CD4-positive, alpha-beta T cell treated with Interleukin-1 beta for 1 hour (primary cell): ENCODE measurements around the gene PREP.
"Not testable (repeated sequence)": the region's sequence is repeated elsewhere in the genome, so short reads cannot be mapped to it uniquely, and the experiment has no call there.

ENCODE experiments used
- DNase-seq, 2 donors: peaks; one replicate each; pipeline ENCODE4 v3.0.0-alpha.2; 2020 to 2022

The PREP gene

DNA sequence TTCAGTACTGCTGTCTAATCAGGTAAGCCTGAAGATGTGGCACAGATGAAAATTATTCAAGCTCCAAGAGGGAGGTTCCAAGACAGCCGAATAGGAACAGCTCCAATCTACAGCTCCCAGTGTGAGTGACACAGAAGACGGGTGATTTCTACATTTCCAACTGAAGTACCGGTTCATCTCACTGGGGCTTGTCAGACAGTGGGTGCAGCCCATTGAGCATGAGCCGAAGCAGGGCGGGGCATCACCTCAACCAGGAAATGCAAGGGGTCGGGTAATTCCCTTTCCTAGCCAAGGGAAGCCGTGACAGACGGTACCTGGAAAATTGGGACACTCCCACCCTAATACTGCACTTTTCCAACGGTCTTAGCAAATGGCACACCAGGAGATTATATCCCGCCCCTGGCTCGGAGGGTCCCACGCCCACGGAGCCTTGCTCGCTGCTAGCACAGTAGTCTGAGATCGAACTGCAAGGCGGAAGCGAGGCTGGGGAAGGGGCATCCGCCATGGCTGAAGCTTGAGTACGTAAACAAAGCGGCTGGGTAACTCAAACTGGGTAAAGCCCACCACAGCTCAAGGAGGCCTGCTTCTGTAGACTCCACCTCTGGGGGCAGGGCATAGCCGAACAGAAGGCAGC, 64.4 kb downstream of the PREP start:
- DNase-seq = not testable (repeated sequence)

DNA sequence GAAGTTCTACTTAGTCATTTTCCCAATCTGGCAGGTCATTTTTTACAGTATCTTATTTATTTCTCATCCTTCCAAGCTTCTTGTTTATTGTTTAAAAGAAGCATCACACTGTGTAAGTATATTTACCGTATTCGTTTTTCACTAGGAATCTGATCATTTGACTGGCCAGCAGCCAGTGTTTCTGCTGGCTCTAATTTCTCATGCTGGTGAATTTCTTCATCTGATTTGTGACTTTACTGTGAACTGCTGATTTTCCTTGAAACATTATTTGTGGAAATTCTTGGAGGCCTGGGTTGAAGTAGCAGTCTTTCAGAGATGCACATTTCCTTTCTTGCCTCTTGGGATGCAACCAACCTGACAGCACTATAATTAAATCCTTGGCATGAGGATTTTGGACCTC, 65.9 kb downstream of the PREP start:
- DNase-seq = no peak

DNA sequence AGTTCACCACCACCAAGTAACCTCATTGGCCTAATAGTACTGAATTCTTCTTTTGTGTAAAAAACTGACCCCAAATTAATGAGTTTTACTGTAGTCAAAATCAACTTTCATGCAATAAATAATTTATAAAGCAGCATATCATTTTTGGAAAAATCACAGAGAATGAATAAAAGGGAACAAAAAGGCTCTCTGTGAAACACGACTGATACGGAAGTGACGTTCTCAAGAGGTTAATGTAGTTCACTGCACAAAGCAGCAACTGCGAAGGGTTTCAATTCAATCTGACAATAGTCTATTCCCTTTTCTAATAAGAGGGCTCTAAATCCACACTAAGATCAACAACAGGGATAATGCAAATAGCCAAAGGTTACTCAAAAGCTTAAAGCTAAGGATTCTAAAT, 70.3 kb downstream of the PREP start:
- no peak for DNase-seq

DNA sequence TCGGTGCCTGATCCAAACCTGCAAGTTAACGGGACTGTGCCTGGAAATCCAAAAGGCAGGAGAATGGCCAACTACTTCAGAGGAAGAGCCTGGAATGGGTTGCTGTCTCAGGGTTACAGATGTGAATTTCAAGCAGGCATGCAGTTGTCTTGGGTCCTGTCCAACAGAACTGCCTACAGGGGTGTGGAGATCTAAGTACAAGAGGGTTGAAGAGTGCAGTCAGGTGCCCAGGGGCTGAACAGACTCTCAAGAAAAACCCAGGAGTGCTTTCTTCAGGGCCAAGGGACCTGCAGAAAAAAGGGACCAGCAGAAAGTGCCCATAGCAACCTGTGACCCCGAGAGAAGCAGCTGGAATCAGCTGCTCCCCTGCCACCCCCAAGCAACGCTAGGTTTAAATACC, 71.0 kb downstream of the PREP start:
- no peak for DNase-seq

DNA sequence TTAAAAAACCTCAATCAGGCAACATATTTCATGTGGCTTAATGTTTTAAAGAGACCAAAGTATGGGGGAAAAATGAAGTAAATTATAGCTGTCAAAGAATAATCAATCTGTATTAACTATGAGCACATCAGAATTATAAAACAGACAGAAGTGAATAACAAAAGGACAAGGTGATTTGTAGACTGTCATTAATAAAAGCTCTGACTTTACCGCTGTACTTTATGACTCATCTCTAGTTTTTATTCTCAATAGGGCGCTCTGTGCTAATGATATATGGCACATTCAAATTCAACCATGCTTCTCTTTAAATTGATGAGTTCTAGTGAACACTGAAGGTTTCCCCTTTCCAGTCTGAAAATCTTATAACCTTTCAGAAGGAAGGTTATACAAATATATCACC, 72.0 kb downstream of the PREP start:
- DNase-seq = no peak

DNA sequence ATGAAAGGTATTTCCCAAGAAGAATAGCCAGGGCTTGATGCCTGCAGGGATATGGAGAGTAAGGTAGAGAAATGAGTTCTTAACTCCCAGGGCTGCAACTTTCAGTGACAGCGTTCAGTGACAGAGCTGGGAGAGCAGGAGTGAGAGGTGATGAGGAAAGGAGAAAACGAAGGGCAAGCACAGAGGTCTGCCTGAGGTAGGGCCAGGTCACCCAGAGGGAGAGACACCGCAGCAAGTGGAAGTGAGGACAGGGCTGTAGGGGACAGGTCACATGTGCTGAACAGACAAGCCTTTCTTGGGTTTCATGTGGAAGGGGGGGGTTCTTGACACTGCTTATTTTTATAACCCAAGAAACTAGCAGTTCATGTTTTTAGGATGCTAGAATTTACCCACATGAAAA, 72.5 kb downstream of the PREP start:
- no peak for DNase-seq

DNA sequence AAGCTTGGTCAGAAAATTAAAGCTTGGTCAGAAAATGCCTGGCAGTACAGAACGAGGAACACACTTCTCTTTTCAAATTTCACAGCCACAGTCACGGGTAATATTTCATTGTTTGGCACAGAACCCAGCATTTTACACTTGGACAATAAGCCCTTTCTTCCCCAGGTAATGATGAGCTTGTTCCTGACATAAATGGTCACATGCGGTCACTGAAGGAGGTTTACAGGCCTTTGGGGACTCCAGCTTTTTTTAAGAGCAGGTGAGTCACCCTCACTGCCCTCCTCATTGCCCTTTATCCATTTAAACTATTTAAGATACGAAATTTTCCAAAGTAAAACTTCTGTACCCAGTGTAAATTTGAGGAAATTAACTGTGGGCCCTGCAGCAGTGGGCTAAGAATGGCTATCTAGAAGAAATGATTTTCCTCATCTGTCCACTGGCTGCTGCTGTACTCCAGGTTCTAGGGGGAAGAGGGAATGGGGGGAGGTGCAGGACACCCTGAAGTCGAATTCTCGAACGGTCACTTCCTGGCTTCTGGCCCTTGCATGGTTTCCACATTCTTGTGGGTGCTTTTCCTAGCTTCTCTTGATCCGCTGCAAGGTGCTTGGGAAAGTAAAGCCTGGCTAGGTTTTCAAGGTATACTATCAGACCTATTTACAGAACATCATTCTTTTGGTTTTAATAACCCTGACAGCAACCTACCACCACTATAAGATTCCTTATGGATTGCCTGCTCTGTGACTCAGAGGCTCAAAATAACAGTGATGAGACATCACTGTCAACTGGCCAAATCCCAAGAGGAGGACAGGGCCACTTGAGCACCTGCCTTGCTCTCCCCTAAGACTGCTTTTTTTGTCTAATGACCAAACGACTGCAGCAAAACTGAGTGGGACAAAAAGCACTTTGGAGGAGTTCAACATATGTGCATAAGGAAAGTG, 75.8 kb downstream of the PREP start:
- no peak for DNase-seq

DNA sequence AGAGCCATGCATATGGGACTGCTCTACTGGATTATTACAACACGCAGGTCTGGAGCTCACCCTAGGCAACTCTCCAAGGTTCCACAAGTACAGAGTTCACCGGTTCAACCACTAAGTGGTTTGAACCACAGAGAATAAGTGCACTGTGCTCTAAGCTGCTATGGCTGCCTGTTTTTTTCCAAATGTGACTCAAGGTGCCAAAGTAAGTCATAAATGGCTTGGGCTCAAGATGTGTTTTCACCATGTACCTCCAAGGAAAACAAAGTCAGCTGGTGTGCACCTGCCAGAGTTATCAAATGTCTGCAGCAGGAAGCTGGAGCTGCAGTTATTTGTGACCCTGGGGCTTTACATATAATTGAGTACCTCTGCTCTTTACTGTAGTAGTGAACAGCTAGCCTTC, 76.7 kb downstream of the PREP start:
- no peak for DNase-seq

DNA sequence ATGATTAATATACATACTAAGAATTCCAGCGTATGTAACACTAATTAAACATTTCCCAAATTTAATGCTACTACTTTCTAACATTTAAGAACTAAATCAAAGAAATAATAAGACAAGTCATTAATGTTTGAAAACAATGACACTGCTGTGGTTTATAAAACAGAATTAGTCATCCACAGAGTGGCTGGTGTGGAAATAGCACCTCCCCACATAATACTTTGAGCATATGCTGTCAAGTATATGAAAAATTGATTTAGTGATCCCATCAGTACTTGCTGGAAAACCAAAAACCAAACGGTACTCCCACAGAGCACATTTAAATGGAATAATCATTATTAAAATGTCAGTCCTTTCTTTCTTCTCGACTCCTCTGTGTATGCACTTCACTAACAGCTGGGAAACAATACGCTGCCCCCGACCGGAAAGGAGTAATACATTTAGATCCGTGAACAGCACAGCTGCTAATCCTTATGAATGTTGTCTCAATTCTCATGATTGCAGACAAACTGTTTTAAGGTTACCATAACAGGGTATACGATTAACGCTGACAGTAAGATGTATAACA, 78.4 kb downstream of the PREP start:
- DNase-seq = no peak

DNA sequence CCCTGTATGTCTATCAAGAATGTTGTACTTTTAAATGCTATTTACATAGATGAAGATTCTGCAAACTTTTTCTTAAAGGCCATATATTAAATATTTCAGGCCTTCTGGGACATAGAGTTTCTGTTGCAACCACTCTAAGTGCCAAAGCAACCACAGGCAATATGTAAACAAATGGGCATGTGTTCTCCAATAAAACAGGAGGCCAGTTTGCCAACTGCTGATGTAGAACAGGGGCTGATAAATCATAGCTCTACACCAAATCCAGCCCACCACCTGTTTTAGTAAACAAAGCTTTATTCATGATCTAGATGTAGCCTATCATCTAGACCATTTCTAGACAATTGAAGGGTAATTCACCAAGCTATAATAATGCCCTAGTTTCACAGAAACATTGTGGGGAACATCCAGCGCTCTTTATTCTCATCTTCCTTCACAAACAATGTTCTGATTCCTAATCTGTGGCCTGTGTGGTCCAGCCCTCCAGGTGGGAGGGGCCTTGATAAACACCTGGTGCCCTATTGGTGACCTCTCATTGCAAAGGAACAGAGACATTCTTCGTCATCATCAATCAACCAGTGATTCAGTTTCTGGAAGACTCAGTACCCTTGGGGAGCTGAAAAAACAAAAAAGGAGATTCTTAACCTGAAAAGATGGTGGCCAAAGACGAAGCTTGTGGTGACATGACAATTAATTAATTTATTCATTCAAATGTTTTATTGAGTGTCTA, 80.2 kb downstream of the PREP start:
- no peak for DNase-seq

DNA sequence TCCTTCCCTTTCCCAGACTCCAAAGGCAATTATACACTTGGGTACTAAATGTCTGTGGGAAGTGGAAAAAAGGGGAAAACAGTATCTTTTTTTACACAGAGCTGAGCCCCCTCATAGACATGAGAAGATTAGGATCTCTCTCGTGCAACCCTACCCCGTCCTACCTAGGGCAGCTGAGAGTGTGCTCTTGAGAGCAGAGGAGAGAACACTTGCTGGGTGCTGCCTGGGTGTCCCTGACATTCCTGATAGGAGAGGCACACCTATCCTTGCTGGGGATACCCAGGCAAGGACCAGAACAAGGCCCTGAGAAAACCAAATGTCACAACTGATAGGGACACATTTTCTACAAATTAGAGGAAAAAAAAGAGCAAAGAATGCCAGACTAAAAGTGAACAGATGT, 81.2 kb downstream of the PREP start:
- DNase-seq = no peak

DNA sequence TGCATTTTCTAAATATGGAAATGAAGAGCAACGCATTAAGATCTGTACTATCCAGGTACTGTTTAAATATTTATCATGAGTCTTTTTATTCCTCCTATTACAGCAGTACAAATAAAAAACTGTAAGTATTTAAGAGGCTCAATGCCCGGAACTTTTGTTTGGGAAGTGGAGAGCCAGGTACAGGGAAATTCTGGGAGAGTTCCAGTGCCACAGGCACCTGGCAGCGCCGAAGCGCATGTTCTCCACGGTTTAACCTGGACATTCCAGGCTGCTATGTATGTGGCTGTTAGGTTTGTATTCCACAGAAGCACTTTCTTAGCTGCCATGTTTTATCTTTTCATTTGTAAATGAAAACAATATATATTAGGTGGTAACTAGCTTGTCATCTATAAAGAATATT, 81.7 kb downstream of the PREP start:
- DNase-seq = no peak

DNA sequence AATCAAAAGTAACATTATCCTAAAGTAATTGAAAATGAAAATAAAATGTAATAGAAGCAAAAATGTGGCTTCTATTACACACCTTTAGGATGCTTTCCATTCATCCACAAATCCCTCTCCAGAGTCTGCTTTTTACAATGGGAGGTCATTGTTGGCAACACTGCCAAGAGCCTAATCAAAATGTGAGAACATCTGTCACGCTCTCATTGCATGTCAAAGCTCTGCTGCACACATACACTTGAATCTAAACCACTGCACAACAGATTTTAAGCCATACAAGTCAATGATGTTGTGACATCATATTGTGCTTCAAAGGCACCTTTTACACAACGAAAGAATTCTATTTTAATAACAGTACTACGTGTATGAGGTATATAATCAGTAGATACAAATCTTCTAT, 82.1 kb downstream of the PREP start:
- no peak for DNase-seq

DNA sequence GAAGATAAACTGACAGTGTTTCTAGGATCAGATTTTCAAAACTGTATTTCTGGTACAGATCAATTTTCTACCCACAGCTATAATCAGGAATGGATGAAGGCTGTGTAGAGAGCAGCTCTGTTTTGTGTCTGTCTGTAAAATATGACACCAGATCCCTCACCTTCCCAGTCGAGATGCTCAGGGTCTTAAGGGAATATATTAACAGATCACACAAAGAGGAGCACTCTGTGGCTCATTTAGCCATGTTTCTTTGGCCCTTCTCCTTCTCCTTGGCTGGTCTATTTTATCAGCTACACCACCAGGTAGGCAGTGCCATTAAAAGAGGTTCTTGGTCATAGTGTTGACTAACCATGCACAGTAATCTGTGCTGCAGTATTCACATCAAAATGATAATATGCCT, 82.6 kb downstream of the PREP start:
- DNase-seq = no peak

DNA sequence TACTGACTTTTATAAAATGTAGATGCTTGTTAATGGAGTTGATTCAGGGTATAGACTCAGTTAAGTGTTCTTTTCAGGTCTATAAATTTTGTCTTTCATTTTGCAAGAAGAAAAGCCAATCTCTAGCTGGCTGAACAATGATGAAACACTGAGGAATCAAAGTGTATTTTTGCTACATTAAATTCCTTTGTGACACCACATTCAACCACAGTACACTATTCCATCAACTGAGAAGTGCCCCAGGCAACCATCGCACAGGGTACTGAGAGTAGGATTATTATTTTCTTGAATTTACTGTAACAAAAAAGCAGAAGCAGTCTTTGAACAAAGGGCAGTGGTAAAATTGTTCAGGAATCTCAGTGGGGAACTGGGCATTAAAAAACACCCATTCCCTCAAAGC, 83.6 kb downstream of the PREP start:
- DNase-seq = no peak

DNA sequence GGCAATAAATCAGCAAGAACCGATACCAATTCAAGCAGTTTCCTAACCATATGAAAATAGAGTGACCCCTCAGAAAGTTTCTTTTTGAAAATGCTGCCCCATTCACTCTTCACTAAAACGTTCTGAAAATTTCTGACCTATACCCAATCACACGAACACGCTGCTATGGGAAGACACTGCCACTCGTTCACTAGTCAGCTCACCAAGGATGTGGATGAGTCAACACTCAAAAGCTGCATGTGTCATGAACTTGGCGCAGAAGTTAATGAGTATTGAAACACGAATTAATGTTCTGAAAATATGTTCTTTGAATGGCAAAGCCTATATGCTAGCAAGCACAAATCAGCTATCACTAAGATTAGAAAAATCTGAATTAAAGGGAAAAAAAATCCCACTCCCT, 84.2 kb downstream of the PREP start:
- no peak for DNase-seq

DNA sequence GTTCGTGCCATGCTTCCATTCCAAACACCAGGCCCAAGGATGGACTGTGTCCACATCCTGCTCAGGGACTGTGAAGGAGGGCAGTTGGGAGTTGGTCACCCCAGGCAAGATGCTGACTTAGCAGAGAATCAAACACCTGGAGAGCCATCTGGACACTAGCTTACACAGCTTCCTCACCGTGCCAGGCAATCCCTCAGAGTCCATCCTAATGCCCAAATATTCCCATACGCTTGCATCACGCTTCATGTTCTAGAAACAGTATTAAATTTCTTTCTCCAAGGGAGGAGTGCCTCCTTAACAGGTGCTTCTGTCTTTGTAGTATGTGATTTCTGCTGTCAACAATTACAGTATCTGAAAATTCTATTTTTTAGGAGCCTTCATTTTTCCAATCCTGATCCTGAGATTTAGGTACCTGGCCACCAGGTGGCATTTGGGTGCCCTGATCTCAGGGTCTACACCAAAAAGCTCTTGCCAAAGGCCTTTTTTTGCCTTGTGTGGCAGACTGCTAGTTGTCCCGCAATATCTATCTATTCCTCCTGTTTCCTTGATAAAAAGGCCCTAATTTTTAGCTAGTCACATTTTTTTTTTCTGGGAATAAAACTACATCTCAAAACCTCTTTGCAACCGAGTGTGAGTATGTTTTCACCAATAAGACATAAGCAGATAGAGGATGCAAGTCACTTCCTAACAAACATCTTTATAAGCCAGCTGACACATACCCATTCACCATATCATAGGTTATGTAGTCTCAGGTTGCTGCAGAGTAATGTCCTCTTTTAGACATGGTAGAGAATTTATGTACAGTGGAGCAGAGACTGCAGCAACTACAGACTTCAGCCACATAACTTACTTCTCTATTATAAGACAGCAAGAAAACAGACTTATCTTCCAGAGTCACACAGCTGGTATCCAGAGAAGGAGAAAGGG, 85.0 kb downstream of the PREP start:
- DNase-seq = no peak

DNA sequence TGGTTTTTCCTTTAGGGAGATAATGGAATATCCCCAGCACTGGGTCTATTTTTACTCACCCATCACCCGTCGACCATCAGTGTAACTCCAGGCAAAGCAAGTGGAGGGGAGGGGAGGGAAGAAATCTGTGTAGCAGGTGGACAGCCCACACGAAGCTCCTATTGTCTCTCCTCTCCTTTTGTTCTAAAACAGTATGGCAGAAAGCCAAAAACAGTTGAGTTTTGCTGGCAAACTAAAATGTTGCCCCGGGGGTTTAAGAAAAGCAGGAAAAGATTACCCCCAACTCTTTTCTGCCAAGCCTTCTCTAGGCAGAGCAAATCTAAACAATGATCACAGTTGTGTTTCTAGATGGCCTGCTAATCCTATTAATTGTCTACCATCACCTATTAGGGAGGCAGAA, 89.7 kb downstream of the PREP start:
- no peak for DNase-seq

DNA sequence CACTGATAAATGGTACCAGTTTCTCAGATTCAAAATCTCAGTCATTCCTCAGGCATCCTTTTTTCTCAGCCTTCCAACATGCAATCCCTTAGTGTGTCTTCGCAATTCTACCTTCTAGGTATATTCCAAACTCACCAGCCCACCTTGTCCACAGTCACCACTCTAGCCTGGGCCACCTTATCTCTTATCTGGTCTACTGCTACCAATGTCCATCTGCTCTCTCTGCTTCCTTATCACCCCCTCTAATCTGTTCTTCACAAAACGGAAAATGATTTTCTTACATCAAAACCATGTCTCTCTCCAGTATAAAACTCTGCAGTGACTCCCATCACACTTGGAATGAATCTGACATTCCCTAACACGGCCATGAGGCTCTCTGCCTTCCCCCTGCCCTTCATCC, 91.9 kb downstream of the PREP start:
- DNase-seq = no peak

DNA sequence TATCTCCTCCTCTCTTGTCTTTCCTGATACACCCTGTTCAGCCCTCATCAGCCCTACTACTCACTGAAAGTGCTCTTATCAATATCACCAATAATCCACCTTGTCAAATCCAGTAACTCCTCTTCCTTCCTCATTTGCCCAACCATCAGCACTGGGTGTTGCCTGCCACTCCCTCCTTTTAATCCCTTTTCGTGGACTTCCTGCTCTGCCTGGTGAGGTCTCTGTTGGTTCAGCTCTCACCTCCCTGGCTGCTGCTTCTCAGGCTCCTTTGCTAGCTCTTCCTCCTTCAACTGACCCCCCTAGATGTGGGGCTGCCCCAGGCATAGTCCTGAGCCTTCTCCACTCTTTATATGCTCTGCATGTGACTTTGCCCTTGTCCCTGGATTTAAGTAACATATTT, 92.5 kb downstream of the PREP start:
- no peak for DNase-seq

DNA sequence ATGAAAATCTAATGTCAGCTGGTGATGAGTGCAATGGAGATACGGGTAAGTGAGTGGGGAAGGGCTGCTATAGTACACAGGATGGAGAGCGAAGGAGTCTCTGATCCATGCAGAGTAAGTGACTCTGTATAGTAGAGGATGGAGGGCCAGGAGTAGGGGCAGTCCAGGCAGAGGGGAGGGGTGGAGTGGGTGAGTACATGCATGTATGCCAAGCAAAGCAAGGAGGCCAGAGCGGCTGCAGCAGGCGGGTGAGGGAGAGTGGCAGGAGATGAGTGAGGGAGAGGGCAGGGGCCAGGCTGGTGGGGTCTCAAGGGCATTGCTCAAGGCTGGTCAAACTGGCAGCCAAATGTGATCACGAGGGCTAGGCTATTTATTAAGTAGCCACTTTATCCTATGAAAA, 94.0 kb downstream of the PREP start:
- no peak for DNase-seq

DNA sequence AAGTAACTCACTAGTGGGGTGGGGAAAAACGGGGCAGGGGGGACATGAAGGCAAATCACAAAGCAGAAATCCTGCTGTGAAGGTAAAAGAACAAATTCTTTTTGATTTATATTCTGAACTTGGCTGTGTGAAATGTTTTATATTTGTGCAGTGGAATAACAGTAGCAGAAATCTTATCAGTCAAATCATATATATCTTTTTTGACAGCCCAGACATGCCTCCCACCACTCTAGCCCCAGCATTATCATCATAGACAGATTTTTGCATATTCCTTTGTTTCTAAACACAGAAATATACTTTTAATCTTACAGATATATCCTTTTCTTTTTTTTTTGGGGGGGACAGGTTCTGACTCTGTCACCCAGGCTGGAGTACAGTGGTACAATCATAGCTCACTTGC, 97.4 kb downstream of the PREP start:
- no peak for DNase-seq

DNA sequence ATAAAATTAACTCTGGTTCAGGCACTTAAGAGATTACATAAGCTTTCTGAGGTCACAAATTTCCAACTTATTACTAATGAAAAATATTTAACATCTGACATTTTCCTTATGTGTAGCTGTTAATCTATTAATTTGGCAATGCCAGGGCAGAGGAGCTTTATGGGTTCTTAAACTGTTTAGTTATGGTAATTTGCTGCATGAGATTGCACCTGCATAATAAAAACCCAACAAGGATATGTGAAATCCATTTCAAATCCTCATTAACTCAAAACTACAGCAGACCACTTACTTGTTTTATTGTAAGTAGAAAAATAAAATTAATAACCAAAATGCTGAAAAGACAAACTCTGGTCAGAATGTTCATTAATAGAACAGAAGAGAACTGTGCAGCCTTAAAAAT, 98.1 kb downstream of the PREP start:
- no peak for DNase-seq
